GM12874 (cell line): ENCODE data around the gene MPPED2.

Source experiments
- TF ChIP-seq, protein P1 (sequence below): IDR thresholded peaks from 2 replicates; pipeline ENCODE4 v1.5.1; 2011; ENCODE audit warnings: low read depth, mild to moderate bottlenecking, control low read depth, low read length, moderate library complexity; ENCODE audit not compliant: insufficient read depth

MPPED2 gene

GRCh38 chr11:30573951-30574350, 12.2 kb downstream of the MPPED2 start:
- TF ChIP-seq, protein P1, sequence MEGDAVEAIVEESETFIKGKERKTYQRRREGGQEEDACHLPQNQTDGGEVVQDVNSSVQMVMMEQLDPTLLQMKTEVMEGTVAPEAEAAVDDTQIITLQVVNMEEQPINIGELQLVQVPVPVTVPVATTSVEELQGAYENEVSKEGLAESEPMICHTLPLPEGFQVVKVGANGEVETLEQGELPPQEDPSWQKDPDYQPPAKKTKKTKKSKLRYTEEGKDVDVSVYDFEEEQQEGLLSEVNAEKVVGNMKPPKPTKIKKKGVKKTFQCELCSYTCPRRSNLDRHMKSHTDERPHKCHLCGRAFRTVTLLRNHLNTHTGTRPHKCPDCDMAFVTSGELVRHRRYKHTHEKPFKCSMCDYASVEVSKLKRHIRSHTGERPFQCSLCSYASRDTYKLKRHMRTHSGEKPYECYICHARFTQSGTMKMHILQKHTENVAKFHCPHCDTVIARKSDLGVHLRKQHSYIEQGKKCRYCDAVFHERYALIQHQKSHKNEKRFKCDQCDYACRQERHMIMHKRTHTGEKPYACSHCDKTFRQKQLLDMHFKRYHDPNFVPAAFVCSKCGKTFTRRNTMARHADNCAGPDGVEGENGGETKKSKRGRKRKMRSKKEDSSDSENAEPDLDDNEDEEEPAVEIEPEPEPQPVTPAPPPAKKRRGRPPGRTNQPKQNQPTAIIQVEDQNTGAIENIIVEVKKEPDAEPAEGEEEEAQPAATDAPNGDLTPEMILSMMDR, result no peak

- TF ChIP-seq, protein P1, result no peak
These were observed 17.2 kb downstream of the MPPED2 start for GRCh38 chr11:30568931-30569330.

DNA sequence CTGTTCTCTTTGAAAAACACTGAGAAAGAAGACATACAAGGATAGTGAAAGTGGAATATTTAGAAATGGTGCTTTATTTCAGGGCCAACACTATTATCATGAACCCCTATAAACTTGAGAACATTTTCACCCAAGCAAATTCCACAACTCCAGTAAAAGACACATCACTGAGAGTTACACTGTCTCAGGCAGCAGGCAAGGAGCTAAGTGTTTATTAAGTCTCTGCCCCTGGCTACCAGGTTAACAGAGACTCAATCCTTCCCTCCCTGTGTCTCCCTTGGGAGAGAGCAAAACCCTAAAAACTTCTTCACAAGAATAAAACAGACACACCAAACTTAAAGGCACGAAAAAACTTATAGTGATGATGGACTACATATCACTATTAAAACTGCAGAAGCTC, 18.5 kb downstream of the MPPED2 start:
- TF ChIP-seq, protein P1, result no peak

- TF ChIP-seq, protein P1, result no peak
These were observed 19.0 kb downstream of the MPPED2 start for GRCh38 chr11:30567120-30567519.

GRCh38 chr11:30566482-30566881, 19.7 kb downstream of the MPPED2 start:
- TF ChIP-seq, protein P1, result no peak

DNA sequence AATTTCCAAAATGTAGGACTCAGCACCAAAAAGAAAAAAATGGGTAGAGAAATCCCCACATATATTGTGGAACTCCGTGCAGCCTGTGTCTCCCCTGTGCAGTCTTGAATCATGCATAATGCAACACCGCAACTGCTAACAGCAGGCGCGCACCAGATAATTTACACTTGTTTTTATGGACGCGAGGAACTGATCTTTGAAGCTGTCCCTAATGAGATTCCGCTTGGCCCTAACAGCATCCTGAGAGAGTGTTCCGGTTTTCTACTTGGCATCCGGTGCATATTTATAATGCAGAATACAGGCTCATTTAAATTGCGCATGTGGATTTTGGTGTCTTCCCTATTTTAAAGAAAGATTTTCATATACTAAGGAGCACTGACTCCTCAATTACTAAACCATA, 21.1 kb downstream of the MPPED2 start:
- TF ChIP-seq, protein P1, result no peak

GRCh38 chr11:30561691-30562415, 24.3 kb downstream of the MPPED2 start:
- TF ChIP-seq, protein P1, result no peak
